HEK293 (cell line): ENCODE results near the gene KRTAP5-11.

ENCODE experiments used
- CTCF ChIP-seq: fragments of 450-650 bp; formaldehyde crosslinking; IDR thresholded peaks from 2 replicates; pipeline ENCODE4 v1.5.1; 2016; ENCODE audit warnings: missing biosample characterization, missing genetic modification characterization
- REST ChIP-seq: fragments of 450-650 bp; formaldehyde crosslinking; IDR thresholded peaks from 2 replicates; pipeline ENCODE4 v1.5.1; 2016; ENCODE audit warnings: missing biosample characterization, missing genetic modification characterization
- ZBTB1 ChIP-seq: fragments of 450-650 bp; formaldehyde crosslinking; IDR thresholded peaks from 2 replicates; pipeline ENCODE4 v1.5.1; 2016; ENCODE audit warnings: missing biosample characterization, missing genetic modification characterization
- ZFP37 ChIP-seq: fragments of 450-650 bp; formaldehyde crosslinking; IDR thresholded peaks from 2 replicates; pipeline ENCODE4 v1.5.1; 2016; ENCODE audit warnings: missing biosample characterization, missing genetic modification characterization
- ZNF121 ChIP-seq: fragments of 450-650 bp; formaldehyde crosslinking; IDR thresholded peaks from 2 replicates; pipeline ENCODE4 v1.5.1; 2016; ENCODE audit warnings: missing biosample characterization, missing genetic modification characterization
- ZNF24 ChIP-seq: fragments of 450-650 bp; formaldehyde crosslinking; IDR thresholded peaks from 2 replicates; pipeline ENCODE4 v1.5.1; 2016; ENCODE audit warnings: missing biosample characterization, missing genetic modification characterization
- ZNF302 ChIP-seq: fragments of 450-650 bp; formaldehyde crosslinking; IDR thresholded peaks from 2 replicates; pipeline ENCODE4 v1.5.1; 2016; ENCODE audit warnings: missing biosample characterization, missing genetic modification characterization, low read depth
- TF ChIP-seq, protein P1 (sequence below): fragments of 450-650 bp; formaldehyde crosslinking; IDR thresholded peaks from 2 replicates; pipeline ENCODE4 v1.5.1; 2016; ENCODE audit warnings: missing biosample characterization, missing genetic modification characterization, low read depth

DNA sequence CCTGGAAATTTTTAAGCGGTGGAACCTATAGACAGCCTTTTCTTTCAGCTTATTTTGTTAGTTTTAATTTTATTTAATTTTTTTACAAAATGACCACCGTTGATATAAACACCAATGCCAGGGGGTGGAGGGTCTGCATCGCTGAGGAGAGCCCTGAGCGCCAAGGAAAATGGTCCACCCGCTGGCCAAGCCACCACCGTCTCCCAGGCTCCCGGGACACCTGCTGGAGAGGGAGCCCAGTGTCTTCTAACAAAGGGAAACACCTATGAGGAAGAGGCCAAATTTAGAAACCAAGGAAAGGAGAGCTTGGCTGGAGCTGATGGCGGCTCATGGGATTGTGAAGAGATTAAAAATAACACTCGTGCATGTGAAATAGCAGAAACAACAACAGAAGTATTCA is 45.1 kb downstream of the KRTAP5-11 start:
- TF ChIP-seq, protein P1, sequence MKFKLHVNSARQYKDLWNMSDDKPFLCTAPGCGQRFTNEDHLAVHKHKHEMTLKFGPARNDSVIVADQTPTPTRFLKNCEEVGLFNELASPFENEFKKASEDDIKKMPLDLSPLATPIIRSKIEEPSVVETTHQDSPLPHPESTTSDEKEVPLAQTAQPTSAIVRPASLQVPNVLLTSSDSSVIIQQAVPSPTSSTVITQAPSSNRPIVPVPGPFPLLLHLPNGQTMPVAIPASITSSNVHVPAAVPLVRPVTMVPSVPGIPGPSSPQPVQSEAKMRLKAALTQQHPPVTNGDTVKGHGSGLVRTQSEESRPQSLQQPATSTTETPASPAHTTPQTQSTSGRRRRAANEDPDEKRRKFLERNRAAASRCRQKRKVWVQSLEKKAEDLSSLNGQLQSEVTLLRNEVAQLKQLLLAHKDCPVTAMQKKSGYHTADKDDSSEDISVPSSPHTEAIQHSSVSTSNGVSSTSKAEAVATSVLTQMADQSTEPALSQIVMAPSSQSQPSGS, result no peak
- no peak for TF ChIP-seq ZBTB1 (tag by site-specific recombination)
- no peak for TF ChIP-seq CTCF (tag by site-specific recombination)
- no peak for TF ChIP-seq ZNF24
- no peak for TF ChIP-seq ZNF121 (tag by site-specific recombination)
- no peak for TF ChIP-seq ZFP37
- no peak for TF ChIP-seq REST
- TF ChIP-seq ZNF302 (tag by site-specific recombination), result no peak
